Liver (tissue), 9 donors: ENCODE results near the gene HDAC10. TPM values are rescaled to one million over a fixed set of nuclear protein-coding genes. Genes with fewer than 3 reads are reported as not detected.
A peak's percentile ranks its signal among the peaks of the same experiment; 100 is the strongest.

Experiments used
- DNase-seq: peaks from one replicate; pipeline ENCODE4 v3.0.0-alpha.2; 2017; ENCODE audit warnings: low spot score
- H3K27ac ChIP-seq, 2 donors: one replicate each; pipeline ENCODE4 v1.7.0; 2013; ENCODE audit warnings: inconsistent platforms in 2 of 2, low read length in 2 of 2, control low read depth in 1 of 2, low read depth in 1 of 2, mild to moderate bottlenecking in 1 of 2
- H3K27me3 ChIP-seq, 4 donors: one replicate each; pipeline versions ENCODE4 v1.6.1 to v1.7.0; 2013; ENCODE audit warnings: low read length in 3 of 4, inconsistent platforms in 1 of 4, mild to moderate bottlenecking in 1 of 4, moderate library complexity in 1 of 4; ENCODE audit not compliant: control insufficient read depth in 4 of 4, insufficient read depth in 4 of 4
- H3K36me3 ChIP-seq, 4 donors: one replicate each; pipeline versions ENCODE4 v1.6.1 to v1.7.0; 2013; ENCODE audit warnings: low read length in 3 of 4, mild to moderate bottlenecking in 3 of 4, low read depth in 1 of 4, moderate library complexity in 1 of 4; ENCODE audit not compliant: control insufficient read depth in 4 of 4, insufficient read depth in 3 of 4
- H3K4me1 ChIP-seq, 4 donors: one replicate each; pipeline versions ENCODE4 v1.6.1 to v1.7.0; 2013; ENCODE audit warnings: low read length in 3 of 4, mild to moderate bottlenecking in 3 of 4, moderate library complexity in 1 of 4; ENCODE audit not compliant: control insufficient read depth in 4 of 4, insufficient read depth in 4 of 4
- H3K4me3 ChIP-seq, 3 donors: one replicate each; pipeline versions ENCODE4 v1.6.1 to v1.7.0; 2013; ENCODE audit warnings: low read length in 3 of 3, control low read depth in 1 of 3, low read depth in 1 of 3, mild to moderate bottlenecking in 1 of 3
- H3K9ac ChIP-seq, 2 donors: one replicate each; pipeline ENCODE4 v1.7.0; 2013; ENCODE audit warnings: low read length in 2 of 2, mild to moderate bottlenecking in 2 of 2, moderate library complexity in 2 of 2, control low read depth in 1 of 2, low read depth in 1 of 2
- H3K9me3 ChIP-seq, 4 donors: one replicate each; pipeline versions ENCODE4 v1.6.1 to v1.7.0; 2013; ENCODE audit warnings: low read length in 3 of 4; ENCODE audit not compliant: control insufficient read depth in 4 of 4
- EGR1 ChIP-seq, 2 donors: IDR thresholded peaks; 2 replicates each; pipeline ENCODE4 v1.6.1; 2016 to 2018; ENCODE audit warnings: antibody characterized with exemption in 2 of 2, low read depth in 2 of 2
- FOXA1 ChIP-seq: IDR thresholded peaks from 2 replicates; pipeline ENCODE4 v1.6.1; 2016; ENCODE audit warnings: antibody characterized with exemption
- FOXA2 ChIP-seq: IDR thresholded peaks from 2 replicates; pipeline ENCODE4 v1.6.1; 2016; ENCODE audit warnings: antibody characterized with exemption
- GABPA ChIP-seq, 2 donors: IDR thresholded peaks in 1 of 2; conservative IDR thresholded peaks in 1 of 2; 2 replicates each; pipeline ENCODE4 v1.6.1; 2016; ENCODE audit warnings: antibody characterized with exemption in 2 of 2, mild to moderate bottlenecking in 1 of 2, moderate library complexity in 1 of 2
- HNF4A ChIP-seq, 2 donors: conservative IDR thresholded peaks; 2 replicates each; pipeline ENCODE4 v1.6.1; 2016; ENCODE audit warnings: antibody characterized with exemption in 2 of 2, mild to moderate bottlenecking in 2 of 2
- HNF4G ChIP-seq: IDR thresholded peaks from 2 replicates; pipeline ENCODE4 v1.6.1; 2016; ENCODE audit warnings: antibody characterized with exemption
- JUND ChIP-seq, 2 donors: IDR thresholded peaks; 2 replicates each; pipeline ENCODE4 v1.6.1; 2016; ENCODE audit warnings: antibody characterized with exemption in 2 of 2
- NR2F2 ChIP-seq: IDR thresholded peaks from 2 replicates; pipeline ENCODE4 v1.6.1; 2016; ENCODE audit warnings: antibody characterized with exemption
- RAD21 ChIP-seq, 2 donors: IDR thresholded peaks; 2 replicates each; pipeline ENCODE4 v1.6.1; 2016; ENCODE audit warnings: antibody characterized with exemption in 2 of 2, mild to moderate bottlenecking in 2 of 2
- RXRA ChIP-seq, 2 donors: IDR thresholded peaks; 2 replicates each; pipeline ENCODE4 v1.6.1; 2017 to 2018; ENCODE audit warnings: antibody characterized with exemption in 2 of 2, mild to moderate bottlenecking in 1 of 2
- SP1 ChIP-seq: IDR thresholded peaks from 2 replicates; pipeline ENCODE4 v1.6.1; 2018; ENCODE audit warnings: antibody characterized with exemption, mild to moderate bottlenecking
- TAF1 ChIP-seq: conservative IDR thresholded peaks from 2 replicates; pipeline ENCODE4 v1.6.1; 2016; ENCODE audit warnings: antibody characterized with exemption, mild to moderate bottlenecking
- YY1 ChIP-seq: IDR thresholded peaks from 2 replicates; pipeline ENCODE4 v1.6.1; 2016; ENCODE audit warnings: antibody characterized with exemption, mild to moderate bottlenecking
- WGBS: extraction: QIAGEN DNeasy Blood & Tissue Kit; methylation state at CpG from one replicate; pipeline ENCODE4 v1.1.7; 2013; 5-methylcytosine and 5-hydroxymethylcytosine counted together
- polyA plus RNA-seq, 2 donors: library from polyadenylated mRNA; stranded (reverse) in 1 of 2; unstranded in 1 of 2; fragments of 200-250 nt in 1 of 2; fragments of >200 nt in 1 of 2; fragmentation: Nextera tagmentation in 1 of 2; extraction: Ambion mirVana in 1 of 2; gene quantifications; one replicate each; pipeline versions ENCODE4 v1.2.1 to v1.2.3, GENCODE V29; 2013 to 2015
- total RNA-seq, 2 donors: library from RNA; depleted of rRNA; stranded (reverse); fragments of >200 nt; gene quantifications; one replicate each; pipeline ENCODE4 v1.2.3, GENCODE V29; 2014
- TF ChIP-seq, protein P1 (sequence below): IDR thresholded peaks from 2 replicates; pipeline ENCODE4 v1.6.1; 2016; ENCODE audit warnings: antibody characterized with exemption
- TF ChIP-seq, protein P2 (sequence below): fragments of 150-350 bp; IDR thresholded peaks from 2 replicates; pipeline ENCODE4 v1.5.1; 2017; ENCODE audit warnings: improper control_type of control experiment, low read depth, low read length; ENCODE audit not compliant: missing input control
- TF ChIP-seq, protein P3 (sequence below): IDR thresholded peaks from 2 replicates; pipeline ENCODE4 v1.6.1; 2016; ENCODE audit warnings: antibody characterized with exemption
- TF ChIP-seq, protein P4 (sequence below): IDR thresholded peaks from 2 replicates; pipeline ENCODE4 v1.6.1; 2016; ENCODE audit warnings: antibody characterized with exemption
- TF ChIP-seq, protein P5 (sequence below): IDR thresholded peaks from 2 replicates; pipeline ENCODE4 v1.6.1; 2016; ENCODE audit warnings: antibody characterized with exemption, mild to moderate bottlenecking
- donor health status: healthy.
- donor health status: healthy.
- donor health status: healthy.
- donor health status: healthy.
- donor health status: healthy.

The HDAC10 gene
- total and polyA plus RNA-seq, 4 donors = 6.2 to 18.2 (median 13.6) TPM

DNA sequence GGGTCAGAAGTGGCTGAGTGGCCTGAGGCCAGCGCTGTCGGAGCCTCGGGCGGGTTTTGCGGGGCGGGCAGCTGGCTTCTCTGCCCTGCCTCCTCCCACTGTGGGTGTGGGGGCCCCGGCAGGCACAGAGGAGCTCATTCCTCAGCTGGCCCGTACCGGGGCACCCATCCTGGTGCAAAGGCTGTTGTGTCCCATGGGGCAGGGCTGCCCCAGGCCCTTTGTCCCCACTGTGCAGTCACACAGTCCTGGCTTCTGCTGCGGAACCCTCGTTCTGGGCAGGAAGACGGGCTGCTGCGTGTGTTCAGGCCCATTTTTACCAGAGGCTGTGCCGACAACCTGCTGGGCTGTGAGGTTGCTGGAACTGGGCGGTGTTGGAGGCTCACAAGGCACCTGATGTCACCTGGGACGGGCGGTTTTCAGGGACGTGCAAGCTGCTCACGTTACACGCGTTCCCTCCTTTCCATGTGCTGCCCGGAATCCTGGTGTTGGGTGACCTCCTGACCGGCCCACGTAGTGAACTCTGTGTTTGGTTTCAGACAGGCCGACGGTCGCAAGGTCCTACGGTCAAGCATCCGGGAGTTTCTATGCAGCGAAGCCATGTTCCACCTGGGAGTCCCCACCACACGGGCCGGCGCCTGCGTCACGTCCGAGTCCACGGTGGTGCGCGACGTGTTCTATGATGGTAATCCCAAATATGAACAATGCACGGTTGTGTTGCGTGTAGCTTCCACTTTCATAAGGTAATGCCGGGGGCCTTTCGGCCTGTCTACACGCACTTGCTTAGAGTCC, 45.1 kb downstream of the HDAC10 start:
- H3K4me3 ChIP-seq = peak overlapping the region in 2 of 3 donors; percentile 30 to 35
- H3K36me3 ChIP-seq = peaks cover 0 to 25% (median 13%) of the 10 kb centered on the region in 4 donors
- H3K4me1 ChIP-seq = peaks cover 8 to 82% (median 51%) of the 10 kb centered on the region in 4 donors

More for the DNA sequence above, 45.1 kb downstream of the HDAC10 start:
- peak; percentile 57 for DNase-seq
- Histone ChIP-seq H3K9ac (peak overlapping the region in 1 of 2 donors; percentile 40), H3K27ac (peak overlapping the region; percentile 87 to 93), H3K27me3 (no peaks in the 10 kb centered on the region), H3K9me3 (no peaks in the 10 kb centered on the region)
- TF ChIP-seq RAD21 (IDR thresholded peaks at IDR 0.05) (no peak), FOXA1 (no peak), RXRA (IDR thresholded peaks at IDR 0.05) (peak; percentile 98 to 99), GABPA (IDR thresholded peaks at IDR 0.05 in 1 of 2, conservative IDR thresholded peaks at IDR 0.05 in 1 of 2) (peak in 1 of 2 donors; percentile 52), HNF4G (peak; percentile 37), EGR1 (IDR thresholded peaks at IDR 0.05; ENCODE audit: low read depth in 2 of 2) (peak in 1 of 2 donors; percentile 52), NR2F2 (peak; percentile 73), JUND (IDR thresholded peaks at IDR 0.05) (peak; percentile 32 to 47), TAF1 (peak; percentile 97), SP1 (peak; percentile 92), YY1 (peak; percentile 85), FOXA2 (peak; percentile 43), HNF4A (conservative IDR thresholded peaks at IDR 0.05) (peak; percentile 79 to 86)
- TF ChIP-seq, protein P1, sequence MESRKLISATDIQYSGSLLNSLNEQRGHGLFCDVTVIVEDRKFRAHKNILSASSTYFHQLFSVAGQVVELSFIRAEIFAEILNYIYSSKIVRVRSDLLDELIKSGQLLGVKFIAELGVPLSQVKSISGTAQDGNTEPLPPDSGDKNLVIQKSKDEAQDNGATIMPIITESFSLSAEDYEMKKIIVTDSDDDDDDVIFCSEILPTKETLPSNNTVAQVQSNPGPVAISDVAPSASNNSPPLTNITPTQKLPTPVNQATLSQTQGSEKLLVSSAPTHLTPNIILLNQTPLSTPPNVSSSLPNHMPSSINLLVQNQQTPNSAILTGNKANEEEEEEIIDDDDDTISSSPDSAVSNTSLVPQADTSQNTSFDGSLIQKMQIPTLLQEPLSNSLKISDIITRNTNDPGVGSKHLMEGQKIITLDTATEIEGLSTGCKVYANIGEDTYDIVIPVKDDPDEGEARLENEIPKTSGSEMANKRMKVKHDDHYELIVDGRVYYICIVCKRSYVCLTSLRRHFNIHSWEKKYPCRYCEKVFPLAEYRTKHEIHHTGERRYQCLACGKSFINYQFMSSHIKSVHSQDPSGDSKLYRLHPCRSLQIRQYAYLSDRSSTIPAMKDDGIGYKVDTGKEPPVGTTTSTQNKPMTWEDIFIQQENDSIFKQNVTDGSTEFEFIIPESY = no peak
- TF ChIP-seq, protein P2, sequence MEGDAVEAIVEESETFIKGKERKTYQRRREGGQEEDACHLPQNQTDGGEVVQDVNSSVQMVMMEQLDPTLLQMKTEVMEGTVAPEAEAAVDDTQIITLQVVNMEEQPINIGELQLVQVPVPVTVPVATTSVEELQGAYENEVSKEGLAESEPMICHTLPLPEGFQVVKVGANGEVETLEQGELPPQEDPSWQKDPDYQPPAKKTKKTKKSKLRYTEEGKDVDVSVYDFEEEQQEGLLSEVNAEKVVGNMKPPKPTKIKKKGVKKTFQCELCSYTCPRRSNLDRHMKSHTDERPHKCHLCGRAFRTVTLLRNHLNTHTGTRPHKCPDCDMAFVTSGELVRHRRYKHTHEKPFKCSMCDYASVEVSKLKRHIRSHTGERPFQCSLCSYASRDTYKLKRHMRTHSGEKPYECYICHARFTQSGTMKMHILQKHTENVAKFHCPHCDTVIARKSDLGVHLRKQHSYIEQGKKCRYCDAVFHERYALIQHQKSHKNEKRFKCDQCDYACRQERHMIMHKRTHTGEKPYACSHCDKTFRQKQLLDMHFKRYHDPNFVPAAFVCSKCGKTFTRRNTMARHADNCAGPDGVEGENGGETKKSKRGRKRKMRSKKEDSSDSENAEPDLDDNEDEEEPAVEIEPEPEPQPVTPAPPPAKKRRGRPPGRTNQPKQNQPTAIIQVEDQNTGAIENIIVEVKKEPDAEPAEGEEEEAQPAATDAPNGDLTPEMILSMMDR = no peak
- TF ChIP-seq, protein P3, sequence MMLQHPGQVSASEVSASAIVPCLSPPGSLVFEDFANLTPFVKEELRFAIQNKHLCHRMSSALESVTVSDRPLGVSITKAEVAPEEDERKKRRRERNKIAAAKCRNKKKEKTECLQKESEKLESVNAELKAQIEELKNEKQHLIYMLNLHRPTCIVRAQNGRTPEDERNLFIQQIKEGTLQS = no peak
- TF ChIP-seq, protein P4, sequence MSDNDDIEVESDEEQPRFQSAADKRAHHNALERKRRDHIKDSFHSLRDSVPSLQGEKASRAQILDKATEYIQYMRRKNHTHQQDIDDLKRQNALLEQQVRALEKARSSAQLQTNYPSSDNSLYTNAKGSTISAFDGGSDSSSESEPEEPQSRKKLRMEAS = peak; percentile 93
- TF ChIP-seq, protein P5, sequence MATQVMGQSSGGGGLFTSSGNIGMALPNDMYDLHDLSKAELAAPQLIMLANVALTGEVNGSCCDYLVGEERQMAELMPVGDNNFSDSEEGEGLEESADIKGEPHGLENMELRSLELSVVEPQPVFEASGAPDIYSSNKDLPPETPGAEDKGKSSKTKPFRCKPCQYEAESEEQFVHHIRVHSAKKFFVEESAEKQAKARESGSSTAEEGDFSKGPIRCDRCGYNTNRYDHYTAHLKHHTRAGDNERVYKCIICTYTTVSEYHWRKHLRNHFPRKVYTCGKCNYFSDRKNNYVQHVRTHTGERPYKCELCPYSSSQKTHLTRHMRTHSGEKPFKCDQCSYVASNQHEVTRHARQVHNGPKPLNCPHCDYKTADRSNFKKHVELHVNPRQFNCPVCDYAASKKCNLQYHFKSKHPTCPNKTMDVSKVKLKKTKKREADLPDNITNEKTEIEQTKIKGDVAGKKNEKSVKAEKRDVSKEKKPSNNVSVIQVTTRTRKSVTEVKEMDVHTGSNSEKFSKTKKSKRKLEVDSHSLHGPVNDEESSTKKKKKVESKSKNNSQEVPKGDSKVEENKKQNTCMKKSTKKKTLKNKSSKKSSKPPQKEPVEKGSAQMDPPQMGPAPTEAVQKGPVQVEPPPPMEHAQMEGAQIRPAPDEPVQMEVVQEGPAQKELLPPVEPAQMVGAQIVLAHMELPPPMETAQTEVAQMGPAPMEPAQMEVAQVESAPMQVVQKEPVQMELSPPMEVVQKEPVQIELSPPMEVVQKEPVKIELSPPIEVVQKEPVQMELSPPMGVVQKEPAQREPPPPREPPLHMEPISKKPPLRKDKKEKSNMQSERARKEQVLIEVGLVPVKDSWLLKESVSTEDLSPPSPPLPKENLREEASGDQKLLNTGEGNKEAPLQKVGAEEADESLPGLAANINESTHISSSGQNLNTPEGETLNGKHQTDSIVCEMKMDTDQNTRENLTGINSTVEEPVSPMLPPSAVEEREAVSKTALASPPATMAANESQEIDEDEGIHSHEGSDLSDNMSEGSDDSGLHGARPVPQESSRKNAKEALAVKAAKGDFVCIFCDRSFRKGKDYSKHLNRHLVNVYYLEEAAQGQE = peak; percentile 80
- 41% methylated on average over 45 of the region's 45 CpGs for WGBS
